Adrenal gland (tissue), 12 donors: ENCODE data around the gene PCGF2. TPM values are rescaled to one million over a fixed set of nuclear protein-coding genes. Genes with fewer than 3 reads are reported as not detected.

ENCODE experiments used
- DNase-seq, 7 donors: peaks; one replicate each; pipeline ENCODE4 v3.0.0-alpha.2; 2019 to 2020
- H3K27ac ChIP-seq, 5 donors: fragments of 200-600 bp; sonication (generic) in 4 of 5; 1 replicate in 3 of 5; 2 replicates in 2 of 5; pipeline versions ENCODE4 v1.5.1 to v1.8.0; 2016 to 2020; ENCODE audit warnings: mild to moderate bottlenecking in 1 of 5
- H3K27me3 ChIP-seq: fragments of 200-600 bp; 2 replicates; pipeline ENCODE4 v1.8.0; 2021
- H3K36me3 ChIP-seq, 2 donors: fragments of 200-600 bp; replicated peaks in 1 of 2; 1 replicate in 1 of 2; 2 replicates in 1 of 2; pipeline versions ENCODE4 v1.5.1 to v1.8.0; 2018 to 2022
- H3K4me1 ChIP-seq, 2 donors: fragments of 200-600 bp; replicated peaks in 1 of 2; 1 replicate in 1 of 2; 2 replicates in 1 of 2; pipeline versions ENCODE4 v1.5.1 to v1.8.0; 2018 to 2021
- H3K4me3 ChIP-seq, 4 donors: fragments of 200-600 bp; sonication (generic) in 3 of 4; one replicate each; pipeline ENCODE4 v1.5.1; 2016 to 2018
- H3K9me3 ChIP-seq, 3 donors: fragments of 200-600 bp; sonication (generic) in 1 of 3; replicated peaks in 1 of 3; 1 replicate in 2 of 3; 2 replicates in 1 of 3; pipeline versions ENCODE4 v1.5.1 to v1.8.0; 2016 to 2021
- POLR2A ChIP-seq, 2 donors: fragments of 450-650 bp; IDR thresholded peaks; one replicate each; pipeline ENCODE4 v1.6.1; 2017; ENCODE audit warnings: antibody characterized with exemption in 2 of 2, mild to moderate bottlenecking in 2 of 2, moderate library complexity in 1 of 2
- WGBS, 4 donors: extraction: QIAGEN DNeasy Blood & Tissue Kit in 2 of 4; methylation state at CpG; one replicate each; pipeline versions ENCODE4 v1.1.5 to v1.1.7; 2013 to 2017; 5-methylcytosine and 5-hydroxymethylcytosine counted together
- intact Hi-C, 2 donors: fragments of 100-400 bp; cut with DNase I; formaldehyde crosslinking; loops; one replicate each; pipeline versions ENCODE4 v1.14.1 to v1.15.0; 2022 to 2023
- polyA plus RNA-seq, 3 donors: library from polyadenylated mRNA; stranded (reverse); fragments of 200-250 nt in 2 of 3; fragments of 350-450 nt in 1 of 3; fragmentation: Illumina TruSeq in 1 of 3; extraction: RNeasy Lipid Tissue Mini Kit (QIAGEN cat#74804) in 1 of 3; gene quantifications; one replicate each; pipeline ENCODE4 v1.2.3, GENCODE V29; 2013 to 2014
- total RNA-seq, 9 donors: library from RNA; depleted of rRNA in 4 of 9; stranded (reverse); fragments of >200 nt in 4 of 9; fragments of 120-200 nt in 1 of 9; fragmentation: NEBNext Ultra II Directional in 1 of 9; extraction: Animal tissue kit (Norgen Biotek cat#: 25700) in 1 of 9; gene quantifications; one replicate each; pipeline versions ENCODE4 v1.1.0 to v1.2.4, GENCODE V29; 2013 to 2023
- TF ChIP-seq, protein P1 (sequence below), 6 experiments: fragments of 450-650 bp in 4 of 6; fragments of 200-600 bp in 2 of 6; sonication (generic) in 1 of 6; IDR thresholded peaks; 1 replicate in 5 of 6; 2 replicates in 1 of 6; pipeline versions ENCODE4 v1.5.1 to v1.8.0; 2016 to 2021; ENCODE audit warnings: antibody characterized with exemption in 6 of 6, mild to moderate bottlenecking in 2 of 6, moderate library complexity in 1 of 6
- donor health status: healthy with polysubstance abuse.
- donor health status: Bipolar disorder and iron deficiency.
- donor health status: DM: yes; HTN: yes; CAD: no.
- donor health status: DM: no; HTN: no; CAD: no.
- donor health status: DM: no; HTN: no; CAD: no.
- donor health status: DM: yes; HTN: yes; CAD: no.

The PCGF2 gene
- total and polyA plus RNA-seq, 12 donors, result 7.4 to 233 (median 38.9) TPM

- Histone ChIP-seq H3K9me3 (no peaks in the 10 kb centered on the region), H3K27me3 (no peaks in the 10 kb centered on the region), H3K4me1 (peaks cover 0 to 6% of the 10 kb centered on the region in 2 donors), H3K4me3 (no peak overlapping the region), H3K36me3 (peaks cover 0 to 79% of the 10 kb centered on the region in 2 donors), H3K27ac (no peak overlapping the region)
- intact Hi-C loops, result no loop called here
- DNase-seq, result no peak
- no peak for TF ChIP-seq POLR2A (IDR thresholded peaks at IDR 0.05)
- TF ChIP-seq, protein P1, sequence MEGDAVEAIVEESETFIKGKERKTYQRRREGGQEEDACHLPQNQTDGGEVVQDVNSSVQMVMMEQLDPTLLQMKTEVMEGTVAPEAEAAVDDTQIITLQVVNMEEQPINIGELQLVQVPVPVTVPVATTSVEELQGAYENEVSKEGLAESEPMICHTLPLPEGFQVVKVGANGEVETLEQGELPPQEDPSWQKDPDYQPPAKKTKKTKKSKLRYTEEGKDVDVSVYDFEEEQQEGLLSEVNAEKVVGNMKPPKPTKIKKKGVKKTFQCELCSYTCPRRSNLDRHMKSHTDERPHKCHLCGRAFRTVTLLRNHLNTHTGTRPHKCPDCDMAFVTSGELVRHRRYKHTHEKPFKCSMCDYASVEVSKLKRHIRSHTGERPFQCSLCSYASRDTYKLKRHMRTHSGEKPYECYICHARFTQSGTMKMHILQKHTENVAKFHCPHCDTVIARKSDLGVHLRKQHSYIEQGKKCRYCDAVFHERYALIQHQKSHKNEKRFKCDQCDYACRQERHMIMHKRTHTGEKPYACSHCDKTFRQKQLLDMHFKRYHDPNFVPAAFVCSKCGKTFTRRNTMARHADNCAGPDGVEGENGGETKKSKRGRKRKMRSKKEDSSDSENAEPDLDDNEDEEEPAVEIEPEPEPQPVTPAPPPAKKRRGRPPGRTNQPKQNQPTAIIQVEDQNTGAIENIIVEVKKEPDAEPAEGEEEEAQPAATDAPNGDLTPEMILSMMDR (IDR thresholded peaks at IDR 0.05), result no peak
- 85 to 94% (median 89%) methylated on average over 9 of the region's 9 CpGs for WGBS, 4 donors
Measured at GRCh38 chr17:38715216-38715943, 32.8 kb downstream of the PCGF2 start.

GRCh38 chr17:38713456-38714075 is 34.6 kb downstream of the PCGF2 start:
- Histone ChIP-seq H3K9me3 (no peaks in the 10 kb centered on the region), H3K4me1 (no peaks in the 10 kb centered on the region), H3K27me3 (no peaks in the 10 kb centered on the region), H3K36me3 (peaks cover 0 to 95% of the 10 kb centered on the region in 2 donors), H3K27ac (no peak overlapping the region), H3K4me3 (no peak overlapping the region)
- 72 to 87% (median 82%) methylated on average over 11 of the region's 11 CpGs for WGBS, 4 donors
- intact Hi-C loops, result no loop called here
- no peak for TF ChIP-seq POLR2A (IDR thresholded peaks at IDR 0.05)
- TF ChIP-seq, protein P1 (IDR thresholded peaks at IDR 0.05), result no peak
- DNase-seq, result no peak

DNA sequence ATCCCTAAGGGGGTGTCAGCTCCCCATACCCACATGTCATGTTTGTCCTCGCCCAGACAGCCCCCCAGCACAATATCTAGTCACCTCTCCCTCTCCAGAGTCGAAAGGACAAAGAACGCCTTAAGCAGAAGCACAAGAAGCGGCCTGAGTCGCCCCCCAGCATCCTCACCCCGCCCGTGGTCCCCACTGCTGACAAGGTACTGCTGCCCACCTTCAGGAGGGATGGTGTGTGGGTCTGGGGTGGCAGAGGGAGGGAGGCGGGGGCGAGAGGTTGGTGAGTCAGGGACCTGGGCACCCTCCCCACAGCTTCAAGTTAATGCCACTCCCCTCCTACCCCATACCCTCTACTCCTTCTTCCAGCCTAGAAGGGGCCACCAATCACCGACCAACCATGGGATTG is 35.5 kb downstream of the PCGF2 start:
- Histone ChIP-seq H3K4me1 (peaks cover 0 to 9% of the 10 kb centered on the region in 2 donors), H3K9me3 (no peaks in the 10 kb centered on the region), H3K27me3 (no peaks in the 10 kb centered on the region), H3K36me3 (peaks cover 0 to 96% of the 10 kb centered on the region in 2 donors), H3K4me3 (no peak overlapping the region), H3K27ac (no peak overlapping the region)
- intact Hi-C loops, result no loop called here
- DNase-seq, result no peak
- 94 to 98% (median 95%) methylated on average over 8 to 10 of the region's 10 CpGs for WGBS, 4 donors
- no peak for TF ChIP-seq POLR2A (IDR thresholded peaks at IDR 0.05)
- TF ChIP-seq, protein P1 (IDR thresholded peaks at IDR 0.05), result no peak

DNA sequence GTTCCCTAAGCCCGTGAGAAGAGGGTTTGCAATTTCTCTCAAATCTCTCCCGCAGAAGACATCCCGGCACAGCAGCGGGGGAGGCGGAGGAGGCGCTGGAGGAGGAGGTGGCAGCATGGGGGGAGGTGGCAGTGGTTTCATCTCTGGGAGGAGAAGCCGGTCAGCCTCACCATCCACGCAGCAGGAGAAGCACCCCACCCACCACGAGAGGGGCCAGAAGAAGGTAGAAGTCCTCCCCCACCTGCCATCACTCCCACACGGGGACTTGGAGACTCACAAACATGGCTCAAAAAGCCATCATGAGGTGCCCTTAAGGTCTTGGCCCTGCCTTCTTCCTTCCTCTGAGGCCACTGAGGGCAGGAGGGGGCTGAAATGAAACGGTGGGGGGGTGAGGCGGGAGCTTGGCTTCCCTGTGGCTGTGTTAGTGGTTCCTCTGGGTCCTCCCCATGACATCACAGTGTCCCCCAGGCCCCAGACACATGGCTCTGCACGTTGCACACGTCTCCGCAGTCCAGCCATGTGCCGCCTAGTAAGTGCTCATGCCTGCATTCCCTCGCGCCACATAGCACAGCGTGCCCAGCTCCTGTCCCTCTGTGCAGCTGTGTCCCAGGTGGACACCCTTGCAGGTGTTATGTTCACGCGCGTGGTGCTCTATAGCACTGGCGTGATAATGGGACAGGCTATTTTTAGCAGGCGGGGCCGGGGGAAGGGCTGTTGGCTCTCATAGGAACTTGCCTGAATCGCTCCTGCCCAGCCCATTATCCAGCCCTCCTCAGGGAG is 36.2 kb downstream of the PCGF2 start:
- Histone ChIP-seq H3K27ac (no peak overlapping the region), H3K9me3 (no peaks in the 10 kb centered on the region), H3K27me3 (no peaks in the 10 kb centered on the region), H3K4me1 (peaks cover under 1 to 15% of the 10 kb centered on the region in 2 donors), H3K4me3 (no peak overlapping the region), H3K36me3 (peaks cover 0 to 92% of the 10 kb centered on the region in 2 donors)
- intact Hi-C loops, result no loop called here
- DNase-seq, result no peak
- TF ChIP-seq POLR2A (IDR thresholded peaks at IDR 0.05), result no peak
- TF ChIP-seq, protein P1 (IDR thresholded peaks at IDR 0.05), result no peak
- WGBS, 4 donors, result 78 to 86% (median 82%) methylated on average over 19 to 26 of the region's 26 CpGs
